H1 (cell line): Measurements from ENCODE around the gene SCAMP3. TPM values are rescaled to one million over a fixed set of nuclear protein-coding genes. Genes with fewer than 3 reads are reported as not detected.

ENCODE experiments used
- CTCF ChIA-PET: fragments of 300-600 bp; sonication (Branson Sonifier 250); formaldehyde crosslinking; loops from one replicate; lab custom pipeline; 2021; ENCODE audit not compliant: partially characterized antibody; lab: Charles Lee
- POLR2A ChIA-PET: fragments of 300-600 bp; sonication (Branson Sonifier 250); formaldehyde crosslinking; loops from one replicate; lab custom pipeline; 2021; ENCODE audit warnings: inconsistent platforms; ENCODE audit not compliant: partially characterized antibody; lab: Charles Lee
- DNase-seq, 2 experiments: peaks; one replicate each; pipeline versions ENCODE4 v3.0.0 to v3.0.0-alpha.2; 2010 to 2022; ENCODE audit warnings: low spot score in 2 of 2, low read depth in 1 of 2, mixed read lengths in 1 of 2
- FAIRE-seq: peaks from 2 replicates; lab custom pipeline; 2011; peaks lifted over from hg19 to GRCh38; lab: Jason Lieb, UNC
- H2AFZ ChIP-seq: 2 replicates; pipeline ENCODE4 v1.8.1; 2012; ENCODE audit warnings: low read length, inconsistent platforms
- H2AK5ac ChIP-seq: 2 replicates; pipeline ENCODE4 v1.6.1; 2013; ENCODE audit warnings: low read depth, low read length
- H2BK120ac ChIP-seq: replicated peaks from 2 replicates; pipeline ENCODE3; 2013; ENCODE audit warnings: low read depth, low read length, inconsistent platforms
- H2BK12ac ChIP-seq: 2 replicates; pipeline ENCODE4 v1.6.1; 2013; ENCODE audit warnings: low read depth, low read length
- H2BK15ac ChIP-seq: 2 replicates; pipeline ENCODE4 v1.6.1; 2013; ENCODE audit warnings: low read length
- H2BK20ac ChIP-seq: 2 replicates; pipeline ENCODE4 v1.6.1; 2013; ENCODE audit warnings: low read length
- H2BK5ac ChIP-seq: 2 replicates; pipeline ENCODE4 v1.6.1; 2013; ENCODE audit warnings: low read depth, low read length
- H3K14ac ChIP-seq: 2 replicates; pipeline ENCODE4 v1.6.1; 2013; ENCODE audit warnings: inconsistent platforms; ENCODE audit not compliant: insufficient read length
- H3K18ac ChIP-seq: 2 replicates; pipeline ENCODE4 v1.6.1; 2013; ENCODE audit warnings: low read length; ENCODE audit errors: extremely low read depth
- H3K23ac ChIP-seq: 2 replicates; pipeline ENCODE4 v1.6.1; 2013; ENCODE audit warnings: inconsistent platforms; ENCODE audit not compliant: insufficient read length
- H3K23me2 ChIP-seq: 2 replicates; pipeline ENCODE4 v1.6.1; 2013; ENCODE audit warnings: low read depth, low read length
- H3K27ac ChIP-seq: 2 replicates; pipeline ENCODE4 v1.6.1; 2011; ENCODE audit warnings: low read depth, low read length, inconsistent platforms
- H3K27me3 ChIP-seq, 4 experiments: replicated peaks in 1 of 4; 1 replicate in 1 of 4; 2 replicates in 3 of 4; pipeline versions ENCODE4 v1.6.1 to v1.8.1; 2011 to 2013; ENCODE audit warnings: low read length in 3 of 4, mild to moderate bottlenecking in 3 of 4, inconsistent platforms in 2 of 4, mixed read lengths in 2 of 4, moderate library complexity in 1 of 4; ENCODE audit not compliant: control insufficient read depth in 3 of 4, insufficient read depth in 3 of 4; ENCODE audit errors: extremely low read depth in 1 of 4
- H3K36me3 ChIP-seq, 4 experiments: 2 replicates each; pipeline versions ENCODE4 v1.6.1 to v1.8.1; 2011 to 2013; ENCODE audit warnings: mild to moderate bottlenecking in 4 of 4, low read length in 3 of 4, moderate library complexity in 2 of 4, control low read depth in 1 of 4, inconsistent platforms in 1 of 4; ENCODE audit not compliant: insufficient read depth in 4 of 4, control insufficient read depth in 2 of 4
- H3K4ac ChIP-seq: replicated peaks from 2 replicates; pipeline ENCODE3; 2013; ENCODE audit warnings: low read length, low read depth, mixed read lengths, inconsistent platforms; ENCODE audit not compliant: insufficient read length
- H3K4me1 ChIP-seq, 4 experiments: replicated peaks in 1 of 4; 1 replicate in 1 of 4; 2 replicates in 3 of 4; pipeline versions ENCODE4 v1.6.1 to v1.8.1; 2011 to 2013; ENCODE audit warnings: low read length in 3 of 4, inconsistent platforms in 2 of 4, mixed read lengths in 1 of 4; ENCODE audit not compliant: insufficient read depth in 4 of 4, control insufficient read depth in 3 of 4
- H3K4me2 ChIP-seq, 2 experiments: 2 replicates each; pipeline versions ENCODE4 v1.6.1 to v1.8.1; 2011 to 2013; ENCODE audit warnings: low read depth in 2 of 2, low read length in 2 of 2, control low read depth in 1 of 2, inconsistent platforms in 1 of 2, mild to moderate bottlenecking in 1 of 2; ENCODE audit not compliant: insufficient read depth in 1 of 2
- H3K4me3 ChIP-seq, 4 experiments: fragments of 200-600, 300-600 bp in 1 of 4; sonication (generic), shearing (Covaris generic), sonication (Bioruptor Twin) in 1 of 4; 2 replicates each; pipeline versions ENCODE4 v1.5.1 to v1.8.1; 2011 to 2016; ENCODE audit warnings: low read length in 4 of 4, low read depth in 3 of 4, control low read depth in 2 of 4, inconsistent platforms in 2 of 4, mild to moderate bottlenecking in 2 of 4, mixed read lengths in 1 of 4, moderate library complexity in 1 of 4; ENCODE audit not compliant: insufficient read depth in 2 of 4; ENCODE audit errors: extremely low read depth in 1 of 4
- H3K56ac ChIP-seq: replicated peaks from 2 replicates; pipeline ENCODE3; 2013; ENCODE audit warnings: low read depth, mild to moderate bottlenecking, mixed read lengths, low read length, inconsistent platforms; ENCODE audit not compliant: insufficient read length
- H3K79me1 ChIP-seq: 2 replicates; pipeline ENCODE4 v1.6.1; 2013; ENCODE audit warnings: low read depth, low read length, control low read depth
- H3K79me2 ChIP-seq, 2 experiments: 2 replicates each; pipeline versions ENCODE4 v1.6.1 to v1.8.1; 2012 to 2013; ENCODE audit warnings: low read length in 2 of 2, mild to moderate bottlenecking in 2 of 2, inconsistent platforms in 1 of 2; ENCODE audit not compliant: insufficient read depth in 2 of 2, control insufficient read depth in 1 of 2
- H3K9ac ChIP-seq, 4 experiments: replicated peaks in 1 of 4; 1 replicate in 1 of 4; 2 replicates in 3 of 4; pipeline versions ENCODE4 v1.6.1 to v1.8.1; 2011 to 2013; ENCODE audit warnings: low read depth in 3 of 4, low read length in 3 of 4, control low read depth in 2 of 4, mild to moderate bottlenecking in 2 of 4, moderate library complexity in 2 of 4, inconsistent platforms in 1 of 4; ENCODE audit errors: extremely low read depth in 1 of 4
- H3K9me3 ChIP-seq, 2 experiments: 2 replicates each; pipeline versions ENCODE4 v1.6.1 to v1.8.1; 2012 to 2013; ENCODE audit warnings: mild to moderate bottlenecking in 2 of 2, moderate library complexity in 2 of 2, control low read depth in 1 of 2, inconsistent platforms in 1 of 2, low read depth in 1 of 2, low read length in 1 of 2, mixed read lengths in 1 of 2; ENCODE audit not compliant: insufficient read depth in 2 of 2
- H4K20me1 ChIP-seq, 2 experiments: replicated peaks in 1 of 2; 2 replicates each; pipeline versions ENCODE3 to v1.8.1; 2011 to 2013; ENCODE audit warnings: inconsistent platforms in 2 of 2, low read length in 2 of 2, mild to moderate bottlenecking in 1 of 2; ENCODE audit not compliant: insufficient read depth in 2 of 2, control insufficient read depth in 1 of 2
- H4K5ac ChIP-seq: 2 replicates; pipeline ENCODE4 v1.6.1; 2013; ENCODE audit warnings: low read length, low read depth, mixed read lengths, inconsistent platforms; ENCODE audit not compliant: insufficient read length
- H4K8ac ChIP-seq: 2 replicates; pipeline ENCODE4 v1.8.0; 2013; ENCODE audit warnings: mild to moderate bottlenecking, moderate library complexity, low read length, inconsistent platforms; ENCODE audit not compliant: insufficient read depth; ENCODE audit errors: extremely low read depth
- H4K91ac ChIP-seq: replicated peaks from 2 replicates; pipeline ENCODE3; 2013; ENCODE audit warnings: low read length, mixed read lengths, inconsistent platforms; ENCODE audit not compliant: insufficient read length
- GTF2F1 ChIP-seq: IDR thresholded peaks from 2 replicates; pipeline ENCODE4 v1.6.1; 2012; ENCODE audit warnings: low read depth, low read length, improper control_type of control experiment, borderline replicate concordance
- HDAC2 ChIP-seq, 2 experiments: fragments of 300-600 bp in 1 of 2; sonication (generic) in 1 of 2; IDR thresholded peaks; 2 replicates each; pipeline ENCODE4 v1.6.1; 2011 to 2012; ENCODE audit warnings: low read depth in 2 of 2, low read length in 2 of 2, mild to moderate bottlenecking in 2 of 2, moderate library complexity in 2 of 2, borderline replicate concordance in 1 of 2, inconsistent platforms in 1 of 2
- JUND ChIP-seq: IDR thresholded peaks from 2 replicates; pipeline ENCODE4 v1.6.1; 2011; ENCODE audit warnings: mild to moderate bottlenecking, improper control_type of control experiment, low read length
- POLR2AphosphoS5 ChIP-seq: IDR thresholded peaks from 2 replicates; pipeline ENCODE4 v1.6.1; 2011; ENCODE audit warnings: low read depth, low read length
- RAD21 ChIP-seq, 2 experiments: IDR thresholded peaks in 1 of 2; conservative IDR thresholded peaks in 1 of 2; 2 replicates each; pipeline ENCODE4 v1.6.1; 2011; ENCODE audit warnings: low read depth in 2 of 2, low read length in 2 of 2, improper control_type of control experiment in 1 of 2, inconsistent platforms in 1 of 2, mild to moderate bottlenecking in 1 of 2, moderate library complexity in 1 of 2
- RNF2 ChIP-seq: fragments of 200-900, 300-1000 bp; sonication (generic); IDR thresholded peaks from 2 replicates; pipeline ENCODE4 v1.7.1; 2016; ENCODE audit warnings: borderline replicate concordance, low read depth, mild to moderate bottlenecking, antibody characterized with exemption, low read length; ENCODE audit not compliant: poor library complexity, severe bottlenecking; ENCODE audit errors: missing control alignments
- SAP30 ChIP-seq: fragments of 300-600 bp; sonication (generic); IDR thresholded peaks from 2 replicates; pipeline ENCODE4 v1.7.1; 2012; ENCODE audit warnings: low read length, moderate library complexity, mild to moderate bottlenecking, inconsistent platforms; ENCODE audit not compliant: insufficient read depth, insufficient replicate concordance
- SIN3A ChIP-seq, 2 experiments: IDR thresholded peaks in 1 of 2; conservative IDR thresholded peaks in 1 of 2; 2 replicates each; pipeline ENCODE4 v1.6.1; 2011 to 2012; ENCODE audit warnings: low read length in 2 of 2, improper control_type of control experiment in 1 of 2, low read depth in 1 of 2, mild to moderate bottlenecking in 1 of 2
- TCF12 ChIP-seq: IDR thresholded peaks from 2 replicates; pipeline ENCODE4 v1.6.1; 2011; ENCODE audit warnings: low read depth, mild to moderate bottlenecking, low read length
- WGBS, 2 experiments: shearing (Covaris generic) in 1 of 2; methylation state at CpG; one replicate each; pipeline versions ENCODE4 v1.1.6 to v1.1.7; 2013 to 2015; ENCODE audit warnings: low lambda C conversion rate in 2 of 2, mixed read lengths in 2 of 2, inconsistent platforms in 1 of 2, low coverage in 1 of 2, missing lambda C conversion rate in 1 of 2; ENCODE audit not compliant: insufficient replicate concordance in 2 of 2, insufficient coverage in 1 of 2, insufficient read length in 1 of 2; ENCODE audit errors: extremely low coverage in 1 of 2, missing lambda C conversion rate in 1 of 2; 5-methylcytosine and 5-hydroxymethylcytosine counted together
- polyA plus RNA-seq, 7 experiments: library from polyadenylated mRNA; depleted of rRNA in 3 of 7; stranded (reverse) in 5 of 7; unstranded in 2 of 7; fragments of >200 nt in 5 of 7; fragments of 200-250 nt in 2 of 7; gene quantifications; 1 replicate in 5 of 7; 2 replicates in 1 of 7; 4 replicates in 1 of 7; pipeline versions ENCODE4 v1.2.1 to v1.2.3, GENCODE V29; 2011 to 2013; ENCODE audit warnings: missing spikeins in 2 of 7, mixed read lengths in 2 of 7
- total RNA-seq: library from RNA; stranded (reverse); fragmentation: NEBNext Ultra II Directional; extraction: Animal tissue kit (Norgen Biotek cat#: 25700); gene quantifications from 2 replicates; pipeline ENCODE4 v1.2.1, GENCODE V29; 2021

Gene SCAMP3
- total and polyA plus RNA-seq, 2 of the 8 experiments (the other 6 are each of a cell fraction or from before 2014, with no cell fraction given): 48.9 to 143 TPM

- H2BK5ac ChIP-seq: no peak overlapping the region
- H3K79me2 ChIP-seq: peaks cover 0 to 9% of the 10 kb centered on the region in 2 experiments; a peak in 1 of 4 replicates
- H4K91ac ChIP-seq: peak overlapping the region; percentile 8
- CTCF ChIA-PET: interaction anchor here (0.6 to 7.2 kb wide), 14 partner anchors 19 to 1349 kb away, joined by 3 to 62 read pairs (median 4); partner anchors contain the start of genes MTX1, THBS3 and TRIM46
- H2AFZ ChIP-seq: no peak overlapping the region
- H3K56ac ChIP-seq: peak overlapping the region; percentile 5
- POLR2A ChIA-PET: interaction anchor here (0.7 to 11.9 kb wide), 13 partner anchors 7 to 94 kb away, joined by 3 to 235 read pairs (median 5); partner anchors contain the start of genes MTX1, RUSC1 and THBS3
- peak overlapping the region; percentile 94 for H3K4ac ChIP-seq
- H2BK120ac ChIP-seq: no peak overlapping the region
- peak overlapping the region; percentile 45; the same call in 1 of the 2 replicates for H2AK5ac ChIP-seq
- H3K36me3 ChIP-seq: peaks cover 0 to 3% (median 0%) of the 10 kb centered on the region in 4 experiments; a peak in 1 of 8 replicates
- H3K18ac ChIP-seq: peak overlapping the region; percentile 65; the same call in 1 of the 2 replicates
- H3K23ac ChIP-seq: no peak overlapping the region
- no peak overlapping the region for H2BK15ac ChIP-seq
- no peak for DNase-seq
- H3K27ac ChIP-seq: peak overlapping the region; percentile 65; the same call in 1 of the 2 replicates
- H3K4me2 ChIP-seq: peak overlapping the region; percentile 67 to 73
- no peak overlapping the region for H3K14ac ChIP-seq
- H3K4me3 ChIP-seq: peak overlapping the region; percentile 67 to 92 (median 82)
- H3K27me3 ChIP-seq: peaks cover 0 to 1% (median 0%) of the 10 kb centered on the region in 4 experiments; a peak in 1 of 7 replicates
- peak overlapping the region; percentile 50 for H4K5ac ChIP-seq
- H4K20me1 ChIP-seq: peaks cover 0 to 2% of the 10 kb centered on the region in 2 experiments
- FAIRE-seq: no peak
- WGBS, 2 experiments: 2% methylated on average over 7 of the region's 7 CpGs; no CpG with 5 or more reads in 1 of the 2 experiments
- H3K23me2 ChIP-seq: 0 out of 2 replicates have a peak, but pooled peaks cover 10% of the 10 kb centered on the region
- H4K8ac ChIP-seq: no peak overlapping the region; the same call in 1 of the 2 replicates
- peak overlapping the region; percentile 67 to 83 (median 76) for H3K9ac ChIP-seq
- H2BK20ac ChIP-seq: no peak overlapping the region
- H3K79me1 ChIP-seq: no peaks in the 10 kb centered on the region
- no peaks in the 10 kb centered on the region for H3K9me3 ChIP-seq
- H2BK12ac ChIP-seq: no peak overlapping the region
- H3K4me1 ChIP-seq: peaks cover 0 to 14% (median 4%) of the 10 kb centered on the region in 4 experiments; a peak in 5 of 7 replicates
- TF ChIP-seq GTF2F1: no peak
- no peak for TF ChIP-seq JUND
- no peak for TF ChIP-seq HDAC2 (IDR thresholded peaks at IDR 0.05; ENCODE audit: borderline replicate concordance in 1 of 2, low read depth in 2 of 2, low read length in 2 of 2)
- TF ChIP-seq RAD21 (IDR thresholded peaks at IDR 0.05 in 1 of 2, conservative IDR thresholded peaks at IDR 0.05 in 1 of 2; ENCODE audit: low read depth in 2 of 2, low read length in 2 of 2): peak; percentile 48 to 60
- TF ChIP-seq SIN3A (conservative IDR thresholded peaks at IDR 0.05 in 1 of 2, IDR thresholded peaks at IDR 0.05 in 1 of 2; ENCODE audit: low read depth in 1 of 2, low read length in 2 of 2): peak in 1 of 2 experiments; percentile 74; a peak in 2 of 4 replicates
- no peak for TF ChIP-seq SAP30
- TF ChIP-seq POLR2AphosphoS5: peak; percentile 15; the same call in 1 of the 2 replicates
- TF ChIP-seq TCF12: no peak
- no peak for TF ChIP-seq RNF2
These were observed 35.8 kb downstream of the SCAMP3 start for GRCh38 chr1:155226188-155226909.
